GM21529 (cell line): ENCODE measurements around the gene MLPH.
A peak's percentile ranks its signal among the peaks of the same experiment; 100 is the strongest.

Source experiments
- ATAC-seq: cut with Tn5 transposase; IDR thresholded peaks from one replicate; pipeline ENCODE4 v1.9.1; 2021; ENCODE audit not compliant: unreplicated experiment

The MLPH gene

GRCh38 chr2:237486819-237487448, at the start of gene MLPH:
Gene MLPH (plus strand): TSS chr2:237487251. CDS start chr2:237493427, 6,176 bp downstream.
- no peak for ATAC-seq

- ATAC-seq, result no peak
These were observed 49.5 kb upstream of the MLPH start for GRCh38 chr2:237437566-237437965.

- no peak for ATAC-seq
These were observed 48.7 kb upstream of the MLPH start for GRCh38 chr2:237438080-237438940.

- peak; percentile 63 for ATAC-seq
These were observed 46.2 kb upstream of the MLPH start for GRCh38 chr2:237440819-237441281.

GRCh38 chr2:237441605-237442274, 45.3 kb upstream of the MLPH start:
- ATAC-seq, result no peak

GRCh38 chr2:237444071-237444470, 43.0 kb upstream of the MLPH start:
- no peak for ATAC-seq

- ATAC-seq, result no peak
These were observed 41.3 kb upstream of the MLPH start for GRCh38 chr2:237445611-237446337.

- ATAC-seq, result no peak
These were observed 40.7 kb upstream of the MLPH start for GRCh38 chr2:237446338-237446665.

- ATAC-seq, result no peak
These were observed 39.6 kb upstream of the MLPH start for GRCh38 chr2:237447496-237447895.

- ATAC-seq, result no peak
These were observed 38.9 kb upstream of the MLPH start for GRCh38 chr2:237448171-237448570.

GRCh38 chr2:237448626-237449025, 38.4 kb upstream of the MLPH start:
- no peak for ATAC-seq

- ATAC-seq, result no peak
These were observed 37.7 kb upstream of the MLPH start for GRCh38 chr2:237449193-237449881.

- no peak for ATAC-seq
These were observed 36.9 kb upstream of the MLPH start for GRCh38 chr2:237450108-237450507.

GRCh38 chr2:237450583-237450982, 36.5 kb upstream of the MLPH start:
- ATAC-seq, result no peak

- no peak for ATAC-seq
These were observed 35.2 kb upstream of the MLPH start for GRCh38 chr2:237451643-237452469.

GRCh38 chr2:237452861-237453260, 34.2 kb upstream of the MLPH start:
- ATAC-seq, result no peak

- no peak for ATAC-seq
These were observed 33.4 kb upstream of the MLPH start for GRCh38 chr2:237453671-237454070.

GRCh38 chr2:237455764-237456163, 31.3 kb upstream of the MLPH start:
- ATAC-seq, result no peak

- ATAC-seq, result no peak
These were observed 30.7 kb upstream of the MLPH start for GRCh38 chr2:237456200-237456843.
